Measurements from ENCODE around the gene RPL10.

DNA sequence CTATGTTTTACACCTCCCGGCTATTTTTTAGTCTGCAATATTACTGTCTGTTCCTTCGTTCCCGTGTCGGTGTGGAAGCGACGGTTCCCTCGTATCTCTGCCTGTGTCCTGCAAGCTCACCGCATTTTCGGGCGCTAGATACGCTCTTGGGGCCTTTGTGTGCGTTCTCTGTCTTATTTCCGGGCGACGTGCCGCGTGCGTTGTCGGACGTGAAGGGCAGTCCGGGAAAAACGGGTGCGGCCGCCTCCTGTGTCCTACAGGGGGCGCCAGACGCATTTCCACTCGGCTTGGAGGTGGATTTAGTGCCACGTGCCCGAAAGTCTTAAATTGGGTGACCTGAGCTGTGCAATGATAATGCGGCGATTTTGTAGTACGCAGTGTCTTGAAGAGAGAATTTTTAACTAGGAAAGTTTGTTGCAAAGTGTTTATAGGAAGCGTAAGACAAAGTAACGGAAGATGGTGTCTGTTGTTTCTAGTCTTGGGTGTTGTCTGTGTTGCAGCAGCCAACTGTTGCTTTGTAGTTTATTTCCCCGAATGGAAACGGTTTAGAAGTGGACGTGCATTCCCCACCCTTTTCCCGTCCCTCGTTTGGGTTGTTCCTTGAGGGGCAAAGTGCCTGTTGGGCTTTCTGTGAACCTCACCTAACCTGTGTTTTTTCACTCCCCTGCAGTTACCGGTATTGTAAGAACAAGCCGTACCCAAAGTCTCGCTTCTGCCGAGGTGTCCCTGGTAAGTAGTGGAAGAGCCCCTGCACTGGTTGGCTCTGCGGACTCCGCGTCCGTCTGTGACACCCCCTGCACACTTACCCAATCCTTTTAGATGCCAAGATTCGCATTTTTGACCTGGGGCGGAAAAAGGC lies 720 bp downstream of the RPL10 start:
- peak; percentile 67 to 90 (median 86) for TF ChIP-seq CTCF (IDR thresholded peaks at IDR 0.05)
- no peak for TF ChIP-seq POLR2A (IDR thresholded peaks at IDR 0.05)
